HepG2 (cell line): ENCODE data around the gene U2AF2. TPM values are rescaled to one million over a fixed set of nuclear protein-coding genes. Genes with fewer than 3 reads are reported as not detected.

Experiments
- ATAC-seq: fragments of 200-7000 bp; cut with Tn5 transposase; 3 replicates; pipeline ENCODE4 v1.9.1; 2020; ENCODE audit warnings: mild to moderate bottlenecking, moderate library complexity
- BruUV-seq: library from RNA; stranded (reverse); fragments of 400-500 nt; replicated peaks from 2 replicates; lab custom pipeline; 2021; lab: Mats Ljungman, UMichigan
- CTCF ChIA-PET: fragments of 300-600 bp; formaldehyde crosslinking; extraction: SDS; loops from one replicate; lab custom pipeline; 2021; ENCODE audit warnings: low total read pairs, inconsistent platforms, low intra/inter-chr PET ratio; lab: Yijun Ruan, JAX
- POLR2A ChIA-PET: fragments of 350-600 bp; sonication (Branson Sonifier 250); formaldehyde crosslinking; loops from one replicate; lab custom pipeline; 2020; ENCODE audit warnings: antibody characterized with exemption, inconsistent platforms; lab: Yijun Ruan, JAX
- DNase-seq: peaks from one replicate; pipeline ENCODE4 v3.0.0-alpha.2; 2015; ENCODE audit warnings: low spot score
- FAIRE-seq: peaks from 3 replicates; lab custom pipeline; 2011; peaks lifted over from hg19 to GRCh38; lab: Jason Lieb, UNC
- H2AFZ ChIP-seq: one replicate; pipeline ENCODE4 v1.6.1; 2011; ENCODE audit warnings: low read length, inconsistent platforms
- H3K27ac ChIP-seq: fragments of 300-600 bp; 3 replicates; pipeline ENCODE4 v1.8.0; 2011; ENCODE audit warnings: mixed run types, mild to moderate bottlenecking, mixed read lengths, low read length, inconsistent platforms; ENCODE audit not compliant: insufficient read depth; ENCODE audit errors: extremely low read length
- H3K27me3 ChIP-seq, 2 experiments: fragments of 200-600 bp in 1 of 2; 2 replicates in 1 of 2; 3 replicates in 1 of 2; pipeline versions ENCODE4 v1.6.0 to v1.8.0; 2011; ENCODE audit warnings: low read length in 2 of 2, mild to moderate bottlenecking in 2 of 2, moderate library complexity in 2 of 2, inconsistent platforms in 1 of 2; ENCODE audit not compliant: insufficient read depth in 2 of 2, control insufficient read depth in 1 of 2
- H3K36me3 ChIP-seq, 2 experiments: fragments of 200-600 bp in 1 of 2; replicated peaks in 1 of 2; 2 replicates in 1 of 2; 3 replicates in 1 of 2; pipeline versions ENCODE4 v1.5.1 to v1.8.0; 2011; ENCODE audit warnings: low read length in 2 of 2, inconsistent platforms in 1 of 2; ENCODE audit not compliant: insufficient read depth in 2 of 2, control insufficient read depth in 1 of 2
- H3K4me1 ChIP-seq: 2 replicates; pipeline ENCODE4 v1.5.1; 2012; ENCODE audit warnings: low read length, inconsistent platforms; ENCODE audit not compliant: insufficient read depth
- H3K4me2 ChIP-seq: 2 replicates; pipeline ENCODE4 v1.6.0; 2011; ENCODE audit warnings: low read depth, low read length, inconsistent platforms
- H3K4me3 ChIP-seq, 3 experiments: fragments of 200-600 bp in 1 of 3; sonication (generic), shearing (Covaris generic) in 1 of 3; replicated peaks in 1 of 3; 2 replicates each; pipeline ENCODE4 v1.5.1; 2011 to 2016; ENCODE audit warnings: low read length in 3 of 3, inconsistent platforms in 2 of 3, low read depth in 2 of 3, mild to moderate bottlenecking in 2 of 3, control low read depth in 1 of 3, mixed read lengths in 1 of 3; ENCODE audit not compliant: insufficient read depth in 1 of 3
- H3K79me2 ChIP-seq: one replicate; pipeline ENCODE4 v1.6.1; 2011; ENCODE audit warnings: low read length, inconsistent platforms; ENCODE audit not compliant: insufficient read depth
- H3K9ac ChIP-seq: 2 replicates; pipeline ENCODE4 v1.6.0; 2011; ENCODE audit warnings: mild to moderate bottlenecking, low read depth, low read length, inconsistent platforms; ENCODE audit not compliant: insufficient read depth
- H3K9me3 ChIP-seq: 2 replicates; pipeline ENCODE4 v1.5.1; 2012; ENCODE audit warnings: mild to moderate bottlenecking, low read length
- H4K20me1 ChIP-seq: 2 replicates; pipeline ENCODE4 v1.6.0; 2011; ENCODE audit warnings: inconsistent platforms, mild to moderate bottlenecking, low read length, moderate library complexity; ENCODE audit not compliant: insufficient read depth
- NFAT5 ChIP-seq: sonication (generic); formaldehyde crosslinking; IDR thresholded peaks from 2 replicates; pipeline ENCODE4 v1.4.0; 2020; ENCODE audit warnings: missing genetic modification reagents
- PBX2 ChIP-seq: IDR thresholded peaks from 2 replicates; pipeline ENCODE4 v1.6.1; 2016; ENCODE audit warnings: control low read depth
- ZBTB37 ChIP-seq: sonication (generic); formaldehyde crosslinking; IDR thresholded peaks from 2 replicates; pipeline ENCODE4 v1.4.0; 2020; ENCODE audit warnings: mild to moderate bottlenecking, missing genetic modification reagents
- WGBS: methylation state at CpG from one replicate; pipeline ENCODE4 v1.1.6; 2017; ENCODE audit warnings: low lambda C conversion rate; 5-methylcytosine and 5-hydroxymethylcytosine counted together
- in situ Hi-C: cut with HindIII; loops from 2 replicates; pipeline ENCODE4 v1.10.0; 2017; ENCODE audit warnings: low pct_unique_long_range_greater_than_20kb; ENCODE audit not compliant: extremely low pct_ligation_motif_present
- intact Hi-C: fragments of 100-400 bp; cut with micrococcal nuclease; formaldehyde crosslinking; loops from one replicate; pipeline ENCODE4 v1.10.0; 2022; ENCODE audit not compliant: unreplicated experiment
- polyA plus RNA-seq, 8 experiments: library from polyadenylated mRNA; depleted of rRNA in 3 of 8; stranded (reverse) in 7 of 8; unstranded in 1 of 8; fragments of >200 nt; fragmentation: Illumina TruSeq in 4 of 8; extraction: Trizol in 4 of 8; gene quantifications; 2 replicates each; pipeline versions ENCODE4 v1.2.1 to v1.2.3, GENCODE V29; 2011 to 2016; ENCODE audit warnings: low read depth in 4 of 8, missing spikeins in 1 of 8, mixed read lengths in 1 of 8; ENCODE audit not compliant: insufficient read depth in 1 of 8
- total RNA-seq, 5 experiments: library from RNA; depleted of rRNA; stranded (reverse); fragments of >200 nt; fragmentation: Illumina TruSeq; extraction: Trizol; gene quantifications; 2 replicates each; pipeline ENCODE4 v1.2.3, GENCODE V29; 2016; ENCODE audit warnings: low read depth in 1 of 5

The U2AF2 gene
- total and polyA plus RNA-seq, 2 of the 13 experiments (the other 11 are each of a cell fraction or from before 2014, with no cell fraction given), result 84.3 to 124 TPM

- FAIRE-seq, result no peak
- BruUV-seq, result no TSS peak
- no peak overlapping the region for H3K4me3 ChIP-seq
- POLR2A ChIA-PET, result no interaction called here
- no peak for ATAC-seq
- no peak overlapping the region for H3K9ac ChIP-seq
- intact Hi-C loops (no loop called here), in situ Hi-C loops (no loop called here)
- CTCF ChIA-PET, result no interaction called here
- no peaks in the 10 kb centered on the region for H3K27me3 ChIP-seq
- H4K20me1 ChIP-seq, result no peaks in the 10 kb centered on the region
- H3K9me3 ChIP-seq, result no peaks in the 10 kb centered on the region
- H3K79me2 ChIP-seq, result peaks cover 25% of the 10 kb centered on the region
- peaks cover 38% of the 10 kb centered on the region for H3K4me1 ChIP-seq
- H3K27ac ChIP-seq, result no peak overlapping the region
- H3K4me2 ChIP-seq, result no peak overlapping the region
- DNase-seq, result no peak
- 93% methylated on average over 23 of the region's 27 CpGs for WGBS
- H2AFZ ChIP-seq, result no peak overlapping the region
- H3K36me3 ChIP-seq, result peaks cover 24 to 65% of the 10 kb centered on the region in 2 experiments
- TF ChIP-seq PBX2 (CRISPR knock-in tag), result no peak
- no peak for TF ChIP-seq ZBTB37
- TF ChIP-seq, all 625 proteins: peak for 0
These were observed 33.8 kb downstream of the U2AF2 start for GRCh38 chr19:55688422-55689218.

- 98% methylated on average over 30 of the region's 35 CpGs for WGBS
- H2AFZ ChIP-seq, result no peak overlapping the region
- no TSS peak for BruUV-seq
- no peak for TF ChIP-seq NFAT5 (CRISPR knock-in tag)
These were observed 34.7 kb downstream of the U2AF2 start for GRCh38 chr19:55689411-55690108.

More at GRCh38 chr19:55689411-55690108, 34.7 kb downstream of the U2AF2 start:
- Histone ChIP-seq H3K4me1 (peaks cover 28% of the 10 kb centered on the region), H3K79me2 (peaks cover 18% of the 10 kb centered on the region), H3K9me3 (no peaks in the 10 kb centered on the region), H3K27ac (no peak overlapping the region), H3K36me3 (peaks cover 24 to 67% of the 10 kb centered on the region in 2 experiments), H3K27me3 (no peaks in the 10 kb centered on the region), H3K4me2 (no peak overlapping the region), H4K20me1 (no peaks in the 10 kb centered on the region), H3K9ac (no peak overlapping the region), H3K4me3 (no peak overlapping the region)
- in situ Hi-C loops (no loop called here), intact Hi-C loops (no loop called here)
- FAIRE-seq (no peak), DNase-seq (no peak), ATAC-seq (no peak)
- POLR2A ChIA-PET, result no interaction called here
- CTCF ChIA-PET, result no interaction called here
